K562 (cell line): ENCODE data around the gene ARHGAP12. TPM values are rescaled to one million over a fixed set of nuclear protein-coding genes. Genes with fewer than 3 reads are reported as not detected.

ENCODE experiments used
- ATF1 ChIP-seq, 2 experiments: fragments of 450-650 bp in 1 of 2; IDR thresholded peaks; 2 replicates each; pipeline ENCODE4 v1.6.1; 2016; ENCODE audit warnings: missing compliant biosample characterization in 1 of 2, missing genetic modification characterization in 1 of 2
- ETV6 ChIP-seq, 3 experiments: fragments of 150-350 bp in 1 of 3; sonication (generic) in 1 of 3; formaldehyde crosslinking in 1 of 3; IDR thresholded peaks; 2 replicates each; pipeline versions ENCODE4 v1.6.1 to v1.8.0; 2014 to 2022; ENCODE audit warnings: borderline replicate concordance in 2 of 3, low read depth in 2 of 3, antibody characterized with exemption in 1 of 3, low read length in 1 of 3, mild to moderate bottlenecking in 1 of 3, missing genetic modification reagents in 1 of 3
- GABPB2 ChIP-seq: fragments of 250-450 bp; sonication (Bioruptor Pico); conservative IDR thresholded peaks from 2 replicates; pipeline ENCODE4 v1.5.1; 2021; ENCODE audit warnings: mild to moderate bottlenecking
- HNRNPUL1 ChIP-seq: fragments of 200-400 bp; formaldehyde crosslinking; IDR thresholded peaks from 2 replicates; pipeline ENCODE4 v1.6.1; 2017; ENCODE audit warnings: low read length
- MAFG ChIP-seq: fragments of 450-650 bp; conservative IDR thresholded peaks from 2 replicates; pipeline ENCODE4 v1.6.1; 2016; ENCODE audit warnings: missing genetic modification characterization, missing compliant biosample characterization
- MCM3 ChIP-seq: fragments of 450-650 bp; IDR thresholded peaks from 2 replicates; pipeline ENCODE4 v1.6.1; 2016
- MTA1 ChIP-seq: fragments of 450-650 bp; IDR thresholded peaks from 2 replicates; pipeline ENCODE4 v1.6.1; 2017; ENCODE audit warnings: borderline replicate concordance
- PHF8 ChIP-seq: fragments of 200-600 bp; sonication (generic); IDR thresholded peaks from 2 replicates; pipeline ENCODE4 v1.6.1; 2012; ENCODE audit warnings: mixed run types, mild to moderate bottlenecking, inconsistent platforms, low read length, moderate library complexity, borderline replicate concordance
- POU5F1 ChIP-seq: fragments of 150-350 bp; IDR thresholded peaks from 2 replicates; pipeline ENCODE4 v1.6.1; 2014; ENCODE audit warnings: borderline replicate concordance, low read length, low read depth, mild to moderate bottlenecking; ENCODE audit not compliant: partially characterized antibody
- SNIP1 ChIP-seq: fragments of 450-650 bp; IDR thresholded peaks from 2 replicates; pipeline ENCODE4 v1.7.1; 2017; ENCODE audit warnings: low read depth, mild to moderate bottlenecking
- ZNF165 ChIP-seq: fragments of 250-450 bp; sonication (Bioruptor Pico); IDR thresholded peaks from 2 replicates; pipeline ENCODE4 v1.4.0; 2020; ENCODE audit warnings: borderline replicate concordance
- ZNF668 ChIP-seq: fragments of 250-450 bp; sonication (Bioruptor Pico); IDR thresholded peaks from 2 replicates; pipeline ENCODE4 v1.8.0; 2022; ENCODE audit warnings: mild to moderate bottlenecking, inconsistent platforms
- polyA plus RNA-seq, 8 experiments: library from polyadenylated mRNA; depleted of rRNA in 4 of 8; stranded (reverse) in 5 of 8; unstranded in 3 of 8; fragments of >200 nt; fragmentation: Nextera tagmentation in 2 of 8; fragmentation: Illumina TruSeq in 1 of 8; extraction: Ambion mirVana in 2 of 8; extraction: Trizol in 1 of 8; gene quantifications; 2 replicates each; pipeline versions ENCODE4 v1.2.1 to v1.2.3, GENCODE V29; 2011 to 2014; ENCODE audit warnings: inconsistent platforms in 1 of 8, missing spikeins in 1 of 8
- total RNA-seq, 7 experiments: library from RNA; depleted of rRNA in 6 of 7; stranded (reverse); fragments of >200 nt in 6 of 7; fragmentation: Illumina TruSeq in 2 of 7; extraction: Trizol in 2 of 7; gene quantifications; 2 replicates each; pipeline versions ENCODE4 v1.2.1 to v1.2.3, GENCODE V29; 2011 to 2021; ENCODE audit warnings: low replicate concordance in 1 of 7
- TF ChIP-seq, protein P1 (sequence below): fragments of 250-450 bp; sonication (Bioruptor Pico); IDR thresholded peaks from 2 replicates; pipeline ENCODE4 v1.5.0; 2022; ENCODE audit warnings: mild to moderate bottlenecking
- TF ChIP-seq, protein P2 (sequence below): fragments of 150-350 bp; IDR thresholded peaks from 2 replicates; pipeline ENCODE4 v1.6.1; 2014; ENCODE audit warnings: low read depth, mild to moderate bottlenecking, low read length, borderline replicate concordance
- TF ChIP-seq, protein P3 (sequence below): fragments of 250-450 bp; sonication (Bioruptor Pico); IDR thresholded peaks from 2 replicates; pipeline ENCODE4 v1.8.0; 2022; ENCODE audit warnings: moderate library complexity, mild to moderate bottlenecking, inconsistent platforms
- TF ChIP-seq, protein P4 (sequence below): fragments of 450-650 bp; IDR thresholded peaks from 2 replicates; pipeline ENCODE4 v1.6.1; 2017; ENCODE audit warnings: antibody characterized with exemption, mild to moderate bottlenecking

Gene ARHGAP12
- total and polyA plus RNA-seq, 9 of the 15 experiments (the other 6 are each of a cell fraction or from before 2014, with no cell fraction given), result 4.4 to 18.7 (median 10.1) TPM

DNA sequence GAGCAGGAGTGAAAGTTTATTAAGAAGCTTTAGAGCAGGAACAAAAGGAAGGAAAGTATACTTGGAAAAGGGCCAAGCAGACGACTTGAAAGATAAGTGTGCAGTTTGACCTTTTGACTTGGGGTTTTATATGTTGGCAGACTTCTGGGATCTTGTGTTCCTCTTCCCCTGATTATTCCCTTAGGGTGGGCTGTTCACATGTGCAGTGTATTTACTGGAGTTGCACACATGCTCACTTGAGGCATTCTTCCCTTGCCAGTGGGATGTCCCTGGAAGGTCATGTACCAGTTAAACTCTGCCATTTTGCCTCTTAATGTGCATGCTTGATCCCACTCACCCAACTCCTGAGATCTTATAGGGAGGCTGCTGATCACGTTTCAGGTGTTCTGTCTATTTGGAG is 23.4 kb upstream of the ARHGAP12 start (continued):
- TF ChIP-seq, protein P1, sequence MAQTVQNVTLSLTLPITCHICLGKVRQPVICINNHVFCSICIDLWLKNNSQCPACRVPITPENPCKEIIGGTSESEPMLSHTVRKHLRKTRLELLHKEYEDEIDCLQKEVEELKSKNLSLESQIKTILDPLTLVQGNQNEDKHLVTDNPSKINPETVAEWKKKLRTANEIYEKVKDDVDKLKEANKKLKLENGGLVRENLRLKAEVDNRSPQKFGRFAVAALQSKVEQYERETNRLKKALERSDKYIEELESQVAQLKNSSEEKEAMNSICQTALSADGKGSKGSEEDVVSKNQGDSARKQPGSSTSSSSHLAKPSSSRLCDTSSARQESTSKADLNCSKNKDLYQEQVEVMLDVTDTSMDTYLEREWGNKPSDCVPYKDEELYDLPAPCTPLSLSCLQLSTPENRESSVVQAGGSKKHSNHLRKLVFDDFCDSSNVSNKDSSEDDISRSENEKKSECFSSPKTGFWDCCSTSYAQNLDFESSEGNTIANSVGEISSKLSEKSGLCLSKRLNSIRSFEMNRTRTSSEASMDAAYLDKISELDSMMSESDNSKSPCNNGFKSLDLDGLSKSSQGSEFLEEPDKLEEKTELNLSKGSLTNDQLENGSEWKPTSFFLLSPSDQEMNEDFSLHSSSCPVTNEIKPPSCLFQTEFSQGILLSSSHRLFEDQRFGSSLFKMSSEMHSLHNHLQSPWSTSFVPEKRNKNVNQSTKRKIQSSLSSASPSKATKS (CRISPR knock-in tag), result no peak
- TF ChIP-seq SNIP1, result no peak
- TF ChIP-seq GABPB2 (CRISPR knock-in tag), result no peak
- TF ChIP-seq, protein P2, sequence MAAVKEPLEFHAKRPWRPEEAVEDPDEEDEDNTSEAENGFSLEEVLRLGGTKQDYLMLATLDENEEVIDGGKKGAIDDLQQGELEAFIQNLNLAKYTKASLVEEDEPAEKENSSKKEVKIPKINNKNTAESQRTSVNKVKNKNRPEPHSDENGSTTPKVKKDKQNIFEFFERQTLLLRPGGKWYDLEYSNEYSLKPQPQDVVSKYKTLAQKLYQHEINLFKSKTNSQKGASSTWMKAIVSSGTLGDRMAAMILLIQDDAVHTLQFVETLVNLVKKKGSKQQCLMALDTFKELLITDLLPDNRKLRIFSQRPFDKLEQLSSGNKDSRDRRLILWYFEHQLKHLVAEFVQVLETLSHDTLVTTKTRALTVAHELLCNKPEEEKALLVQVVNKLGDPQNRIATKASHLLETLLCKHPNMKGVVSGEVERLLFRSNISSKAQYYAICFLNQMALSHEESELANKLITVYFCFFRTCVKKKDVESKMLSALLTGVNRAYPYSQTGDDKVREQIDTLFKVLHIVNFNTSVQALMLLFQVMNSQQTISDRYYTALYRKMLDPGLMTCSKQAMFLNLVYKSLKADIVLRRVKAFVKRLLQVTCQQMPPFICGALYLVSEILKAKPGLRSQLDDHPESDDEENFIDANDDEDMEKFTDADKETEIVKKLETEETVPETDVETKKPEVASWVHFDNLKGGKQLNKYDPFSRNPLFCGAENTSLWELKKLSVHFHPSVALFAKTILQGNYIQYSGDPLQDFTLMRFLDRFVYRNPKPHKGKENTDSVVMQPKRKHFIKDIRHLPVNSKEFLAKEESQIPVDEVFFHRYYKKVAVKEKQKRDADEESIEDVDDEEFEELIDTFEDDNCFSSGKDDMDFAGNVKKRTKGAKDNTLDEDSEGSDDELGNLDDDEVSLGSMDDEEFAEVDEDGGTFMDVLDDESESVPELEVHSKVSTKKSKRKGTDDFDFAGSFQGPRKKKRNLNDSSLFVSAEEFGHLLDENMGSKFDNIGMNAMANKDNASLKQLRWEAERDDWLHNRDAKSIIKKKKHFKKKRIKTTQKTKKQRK, result no peak
- no peak for TF ChIP-seq HNRNPUL1
- no peak for TF ChIP-seq PHF8
- peak; percentile 58; the same call in 1 of the 2 replicates for TF ChIP-seq MTA1
- TF ChIP-seq, protein P3, sequence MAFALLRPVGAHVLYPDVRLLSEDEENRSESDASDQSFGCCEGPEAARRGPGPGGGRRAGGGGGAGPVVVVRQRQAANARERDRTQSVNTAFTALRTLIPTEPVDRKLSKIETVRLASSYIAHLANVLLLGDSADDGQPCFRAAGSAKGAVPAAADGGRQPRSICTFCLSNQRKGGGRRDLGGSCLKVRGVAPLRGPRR (CRISPR knock-in tag), result no peak
- TF ChIP-seq ZNF668, result no peak
- TF ChIP-seq MCM3, result no peak
- TF ChIP-seq ATF1 (CRISPR knock-in tag; IDR thresholded peaks at IDR 0.05), result no peak
- TF ChIP-seq ATF1 (tag; IDR thresholded peaks at IDR 0.05), result no peak
- TF ChIP-seq ETV6 (IDR thresholded peaks at IDR 0.05; ENCODE audit: borderline replicate concordance in 1 of 2, low read depth in 2 of 2, low read length in 1 of 2), result 0 out of 4 replicates have a peak, but pooled peaks of 1 of the 2 experiments have one; percentile 34
- TF ChIP-seq ETV6 (CRISPR knock-in tag; IDR thresholded peaks at IDR 0.05; ENCODE audit: borderline replicate concordance), result no peak
- TF ChIP-seq POU5F1, result no peak
- TF ChIP-seq MAFG (tag), result no peak
- TF ChIP-seq, protein P4, sequence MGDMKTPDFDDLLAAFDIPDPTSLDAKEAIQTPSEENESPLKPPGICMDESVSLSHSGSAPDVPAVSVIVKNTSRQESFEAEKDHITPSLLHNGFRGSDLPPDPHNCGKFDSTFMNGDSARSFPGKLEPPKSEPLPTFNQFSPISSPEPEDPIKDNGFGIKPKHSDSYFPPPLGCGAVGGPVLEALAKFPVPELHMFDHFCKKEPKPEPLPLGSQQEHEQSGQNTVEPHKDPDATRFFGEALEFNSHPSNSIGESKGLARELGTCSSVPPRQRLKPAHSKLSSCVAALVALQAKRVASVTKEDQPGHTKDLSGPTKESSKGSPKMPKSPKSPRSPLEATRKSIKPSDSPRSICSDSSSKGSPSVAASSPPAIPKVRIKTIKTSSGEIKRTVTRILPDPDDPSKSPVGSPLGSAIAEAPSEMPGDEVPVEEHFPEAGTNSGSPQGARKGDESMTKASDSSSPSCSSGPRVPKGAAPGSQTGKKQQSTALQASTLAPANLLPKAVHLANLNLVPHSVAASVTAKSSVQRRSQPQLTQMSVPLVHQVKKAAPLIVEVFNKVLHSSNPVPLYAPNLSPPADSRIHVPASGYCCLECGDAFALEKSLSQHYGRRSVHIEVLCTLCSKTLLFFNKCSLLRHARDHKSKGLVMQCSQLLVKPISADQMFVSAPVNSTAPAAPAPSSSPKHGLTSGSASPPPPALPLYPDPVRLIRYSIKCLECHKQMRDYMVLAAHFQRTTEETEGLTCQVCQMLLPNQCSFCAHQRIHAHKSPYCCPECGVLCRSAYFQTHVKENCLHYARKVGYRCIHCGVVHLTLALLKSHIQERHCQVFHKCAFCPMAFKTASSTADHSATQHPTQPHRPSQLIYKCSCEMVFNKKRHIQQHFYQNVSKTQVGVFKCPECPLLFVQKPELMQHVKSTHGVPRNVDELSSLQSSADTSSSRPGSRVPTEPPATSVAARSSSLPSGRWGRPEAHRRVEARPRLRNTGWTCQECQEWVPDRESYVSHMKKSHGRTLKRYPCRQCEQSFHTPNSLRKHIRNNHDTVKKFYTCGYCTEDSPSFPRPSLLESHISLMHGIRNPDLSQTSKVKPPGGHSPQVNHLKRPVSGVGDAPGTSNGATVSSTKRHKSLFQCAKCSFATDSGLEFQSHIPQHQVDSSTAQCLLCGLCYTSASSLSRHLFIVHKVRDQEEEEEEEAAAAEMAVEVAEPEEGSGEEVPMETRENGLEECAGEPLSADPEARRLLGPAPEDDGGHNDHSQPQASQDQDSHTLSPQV, result no peak
- no peak for TF ChIP-seq ZNF165
